GM12874 (cell line): ENCODE measurements around the gene JPH4.
A peak's percentile ranks its signal among the peaks of the same experiment; 100 is the strongest.

Experiments
- TF ChIP-seq, protein P1 (sequence below): IDR thresholded peaks from 2 replicates; pipeline ENCODE4 v1.5.1; 2011; ENCODE audit warnings: low read depth, mild to moderate bottlenecking, control low read depth, low read length, moderate library complexity; ENCODE audit not compliant: insufficient read depth

JPH4 gene

GRCh38 chr14:23600322-23600707 is 21.7 kb upstream of the JPH4 start:
- TF ChIP-seq, protein P1, sequence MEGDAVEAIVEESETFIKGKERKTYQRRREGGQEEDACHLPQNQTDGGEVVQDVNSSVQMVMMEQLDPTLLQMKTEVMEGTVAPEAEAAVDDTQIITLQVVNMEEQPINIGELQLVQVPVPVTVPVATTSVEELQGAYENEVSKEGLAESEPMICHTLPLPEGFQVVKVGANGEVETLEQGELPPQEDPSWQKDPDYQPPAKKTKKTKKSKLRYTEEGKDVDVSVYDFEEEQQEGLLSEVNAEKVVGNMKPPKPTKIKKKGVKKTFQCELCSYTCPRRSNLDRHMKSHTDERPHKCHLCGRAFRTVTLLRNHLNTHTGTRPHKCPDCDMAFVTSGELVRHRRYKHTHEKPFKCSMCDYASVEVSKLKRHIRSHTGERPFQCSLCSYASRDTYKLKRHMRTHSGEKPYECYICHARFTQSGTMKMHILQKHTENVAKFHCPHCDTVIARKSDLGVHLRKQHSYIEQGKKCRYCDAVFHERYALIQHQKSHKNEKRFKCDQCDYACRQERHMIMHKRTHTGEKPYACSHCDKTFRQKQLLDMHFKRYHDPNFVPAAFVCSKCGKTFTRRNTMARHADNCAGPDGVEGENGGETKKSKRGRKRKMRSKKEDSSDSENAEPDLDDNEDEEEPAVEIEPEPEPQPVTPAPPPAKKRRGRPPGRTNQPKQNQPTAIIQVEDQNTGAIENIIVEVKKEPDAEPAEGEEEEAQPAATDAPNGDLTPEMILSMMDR = no peak

GRCh38 chr14:23590198-23590597 is 11.6 kb upstream of the JPH4 start:
- TF ChIP-seq, protein P1 = no peak

- TF ChIP-seq, protein P1 = no peak
Measured at GRCh38 chr14:23589606-23590005, 11.0 kb upstream of the JPH4 start.

- TF ChIP-seq, protein P1 = peak; percentile 91
Measured at GRCh38 chr14:23588884-23589598, 10.5 kb upstream of the JPH4 start.

DNA sequence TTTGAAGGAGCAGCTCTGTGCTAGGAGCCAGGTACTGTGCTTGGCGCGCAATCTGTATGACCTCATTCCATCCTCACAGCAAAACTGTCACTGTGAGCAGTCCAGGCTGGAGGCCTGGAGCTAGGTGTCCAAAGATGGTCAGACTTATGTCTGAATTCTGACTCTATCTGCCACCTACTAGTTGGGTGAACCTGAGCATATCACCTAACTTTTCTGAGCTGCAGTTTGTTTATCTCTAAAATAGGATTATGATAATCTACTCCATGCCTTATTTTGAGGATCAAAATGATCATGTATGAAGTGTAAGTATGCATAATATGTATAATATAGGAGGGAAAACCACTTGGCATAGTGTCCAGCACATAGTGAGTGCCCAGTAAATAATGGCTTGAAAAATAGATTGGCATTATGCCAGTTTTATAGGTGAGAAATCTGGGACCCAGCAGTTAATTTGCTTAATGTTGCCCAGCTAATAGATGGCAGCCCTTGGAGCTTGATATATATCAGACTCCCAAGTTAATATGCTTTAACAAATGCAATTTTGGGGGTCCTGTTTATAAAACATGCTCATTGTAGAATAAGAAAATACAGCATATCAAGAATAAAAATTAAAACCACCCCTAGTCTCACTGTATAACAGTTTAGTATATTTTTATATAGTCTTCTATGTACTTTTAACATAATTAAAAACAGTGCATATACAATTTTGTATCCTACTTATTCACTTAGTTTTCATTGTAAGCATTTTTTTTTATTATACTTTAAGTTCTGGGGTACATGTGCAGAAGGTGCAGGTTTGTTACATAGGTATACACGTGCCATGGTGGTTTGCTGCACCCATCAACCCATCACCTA is 4.5 kb upstream of the JPH4 start:
- TF ChIP-seq, protein P1 = no peak

- TF ChIP-seq, protein P1 = no peak
Measured at GRCh38 chr14:23580948-23581281, 2.3 kb upstream of the JPH4 start.

- TF ChIP-seq, protein P1 = no peak
Measured at GRCh38 chr14:23580152-23580926, 1.7 kb upstream of the JPH4 start.
